ENCODE data around the gene TTLL13. TPM values are rescaled to one million over a fixed set of nuclear protein-coding genes. Genes with fewer than 3 reads are reported as not detected.

TTLL13 gene
- polyA plus RNA-seq, 1 of the 3 experiments (the other 2 are of a cell fraction) = 0.03 TPM

DNA sequence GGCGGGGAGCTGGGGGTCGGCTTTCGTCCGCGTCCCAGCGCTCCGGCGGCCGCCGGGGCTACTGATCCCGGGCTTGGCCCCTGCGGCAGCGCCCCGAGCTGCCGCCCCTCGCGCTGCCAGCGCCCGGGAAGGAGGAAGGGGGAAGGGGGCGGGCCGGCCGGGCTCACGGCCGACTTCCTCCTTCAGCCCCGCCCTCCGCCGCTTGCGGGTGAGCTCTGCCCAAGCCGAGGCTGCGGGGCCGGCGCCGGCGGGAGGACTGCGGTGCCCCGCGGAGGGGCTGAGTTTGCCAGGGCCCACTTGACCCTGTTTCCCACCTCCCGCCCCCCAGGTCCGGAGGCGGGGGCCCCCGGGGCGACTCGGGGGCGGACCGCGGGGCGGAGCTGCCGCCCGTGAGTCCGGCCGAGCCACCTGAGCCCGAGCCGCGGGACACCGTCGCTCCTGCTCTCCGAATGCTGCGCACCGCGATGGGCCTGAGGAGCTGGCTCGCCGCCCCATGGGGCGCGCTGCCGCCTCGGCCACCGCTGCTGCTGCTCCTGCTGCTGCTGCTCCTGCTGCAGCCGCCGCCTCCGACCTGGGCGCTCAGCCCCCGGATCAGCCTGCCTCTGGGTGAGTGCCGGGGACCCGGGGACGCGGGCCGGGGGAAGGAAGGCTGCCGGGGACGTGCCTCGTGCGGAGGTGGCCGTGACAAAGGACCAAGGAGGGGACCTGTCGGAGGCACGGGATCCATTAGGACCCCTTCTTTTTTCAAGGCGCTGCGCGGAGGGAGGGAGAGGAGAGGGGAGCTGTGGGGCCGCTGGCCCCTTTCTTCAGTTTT is 48.0 kb upstream of the TTLL13 start, which contains the start of gene SEMA4B:
Gene SEMA4B, plus strand, starts transcription at position 201 of the 814 bp plus-strand sequence. Its CDS starts 249 bp downstream, at position 450.
- DNase-seq = peak; percentile 95
- Histone ChIP-seq H3K36me3 (replicated peaks in 1 of 2; ENCODE audit: control insufficient read depth in 1 of 2, insufficient read depth in 2 of 2, low read length in 1 of 2) (peaks cover 0 to 4% of the 10 kb centered on the region in 2 experiments), H3K9me3 (no peaks in the 10 kb centered on the region), H3K9me2 (no peaks in the 10 kb centered on the region), H4K20me1 (ENCODE audit: insufficient read depth) (0 out of 2 replicates have a peak, but pooled peaks cover 4% of the 10 kb centered on the region), H3K27ac (ENCODE audit: low read depth in 2 of 2, low read length in 1 of 2) (peak within 1 kb of the TSS in 1 of 2 experiments; percentile 80; a peak in 2 of 4 replicates), H3K4me3 (ENCODE audit: low read depth in 2 of 2, low read length in 1 of 2) (peak within 1 kb of the TSS; percentile 86 to 96), H3K4me2 (peak within 1 kb of the TSS; percentile 100), H3K79me2 (ENCODE audit: insufficient read depth) (peaks cover 38% of the 10 kb centered on the region), H3K27me3 (ENCODE audit: insufficient read depth) (no peaks in the 10 kb centered on the region), H3K9ac (peak within 1 kb of the TSS; percentile 79), H3F3A (replicated peaks; ENCODE audit: insufficient read depth) (peaks cover 5% of the 10 kb centered on the region), H3K4me1 (ENCODE audit: control insufficient read depth in 1 of 2, insufficient read depth in 2 of 2, low read depth in 1 of 2, low read length in 1 of 2) (peaks cover 3 to 44% of the 10 kb centered on the region in 2 experiments; a peak in 2 of 4 replicates), H2AFZ (ENCODE audit: low read depth) (peak within 1 kb of the TSS; percentile 89)
- CTCF ChIA-PET = interaction anchor here (0.8 to 9.0 kb wide), 9 partner anchors 10 to 58 kb away, joined by 3 to 74 read pairs (median 5); no protein-coding TSS in a partner anchor
- POLR2A ChIA-PET = interaction anchor here (0.6 to 4.2 kb wide), 11 partner anchors 9 to 65 kb away, joined by 3 to 35 read pairs (median 3); no protein-coding TSS in a partner anchor
- under 1% methylated on average over 23 of the region's 88 CpGs for WGBS (ENCODE audit: low lambda C conversion rate)
- TF ChIP-seq RFX5 (IDR thresholded peaks at IDR 0.05; ENCODE audit: low read length) (no peak), YY1 (IDR thresholded peaks at IDR 0.05; ENCODE audit: low read depth) (no peak), ELF1 (IDR thresholded peaks at IDR 0.05) (peak; percentile 61; the same call in 1 of the 2 replicates), GABPA (IDR thresholded peaks at IDR 0.05; ENCODE audit: low read depth) (0 out of 2 replicates have a peak, but pooled peaks have one; percentile 43), EP300 (IDR thresholded peaks at IDR 0.05; ENCODE audit: borderline replicate concordance in 1 of 2, low read depth in 1 of 2, low read length in 1 of 2) (no peak; a peak in 1 of 4 replicates), MEF2A (IDR thresholded peaks at IDR 0.05; ENCODE audit: borderline replicate concordance, low read depth) (no peak), FOXM1 (IDR thresholded peaks at IDR 0.05; ENCODE audit: low read depth) (no peak), NRF1 (IDR thresholded peaks at IDR 0.05; ENCODE audit: low read depth, low read length) (no peak), SMC3 (IDR thresholded peaks at IDR 0.05; ENCODE audit: low read depth, low read length) (no peak), RAD21 (IDR thresholded peaks at IDR 0.05; ENCODE audit: low read length) (no peak), MXI1 (IDR thresholded peaks at IDR 0.05; ENCODE audit: low read depth, low read length) (no peak; the same call in 1 of the 2 replicates), TEAD4 (IDR thresholded peaks at IDR 0.05; ENCODE audit: borderline replicate concordance, insufficient read depth) (no peak), RXRA (IDR thresholded peaks at IDR 0.05; ENCODE audit: borderline replicate concordance, low read depth) (no peak), FOSL2 (IDR thresholded peaks at IDR 0.05; ENCODE audit: borderline replicate concordance, low read depth) (no peak), NFIC (IDR thresholded peaks at IDR 0.05; ENCODE audit: borderline replicate concordance) (no peak), TAF1 (IDR thresholded peaks at IDR 0.05; ENCODE audit: borderline replicate concordance, low read depth, low read length) (no peak), SIN3A (IDR thresholded peaks at IDR 0.05; ENCODE audit: borderline replicate concordance, low read depth, low read length) (0 out of 2 replicates have a peak, but pooled peaks have one; percentile 54), POLR2AphosphoS5 (IDR thresholded peaks at IDR 0.05; ENCODE audit: low read depth, low read length) (no peak), FOXJ3 (CRISPR knock-in tag; IDR thresholded peaks at IDR 0.05) (no peak), CHD2 (IDR thresholded peaks at IDR 0.05; ENCODE audit: low read length, partially characterized antibody) (peak; percentile 7)
- TF ChIP-seq, protein P1, sequence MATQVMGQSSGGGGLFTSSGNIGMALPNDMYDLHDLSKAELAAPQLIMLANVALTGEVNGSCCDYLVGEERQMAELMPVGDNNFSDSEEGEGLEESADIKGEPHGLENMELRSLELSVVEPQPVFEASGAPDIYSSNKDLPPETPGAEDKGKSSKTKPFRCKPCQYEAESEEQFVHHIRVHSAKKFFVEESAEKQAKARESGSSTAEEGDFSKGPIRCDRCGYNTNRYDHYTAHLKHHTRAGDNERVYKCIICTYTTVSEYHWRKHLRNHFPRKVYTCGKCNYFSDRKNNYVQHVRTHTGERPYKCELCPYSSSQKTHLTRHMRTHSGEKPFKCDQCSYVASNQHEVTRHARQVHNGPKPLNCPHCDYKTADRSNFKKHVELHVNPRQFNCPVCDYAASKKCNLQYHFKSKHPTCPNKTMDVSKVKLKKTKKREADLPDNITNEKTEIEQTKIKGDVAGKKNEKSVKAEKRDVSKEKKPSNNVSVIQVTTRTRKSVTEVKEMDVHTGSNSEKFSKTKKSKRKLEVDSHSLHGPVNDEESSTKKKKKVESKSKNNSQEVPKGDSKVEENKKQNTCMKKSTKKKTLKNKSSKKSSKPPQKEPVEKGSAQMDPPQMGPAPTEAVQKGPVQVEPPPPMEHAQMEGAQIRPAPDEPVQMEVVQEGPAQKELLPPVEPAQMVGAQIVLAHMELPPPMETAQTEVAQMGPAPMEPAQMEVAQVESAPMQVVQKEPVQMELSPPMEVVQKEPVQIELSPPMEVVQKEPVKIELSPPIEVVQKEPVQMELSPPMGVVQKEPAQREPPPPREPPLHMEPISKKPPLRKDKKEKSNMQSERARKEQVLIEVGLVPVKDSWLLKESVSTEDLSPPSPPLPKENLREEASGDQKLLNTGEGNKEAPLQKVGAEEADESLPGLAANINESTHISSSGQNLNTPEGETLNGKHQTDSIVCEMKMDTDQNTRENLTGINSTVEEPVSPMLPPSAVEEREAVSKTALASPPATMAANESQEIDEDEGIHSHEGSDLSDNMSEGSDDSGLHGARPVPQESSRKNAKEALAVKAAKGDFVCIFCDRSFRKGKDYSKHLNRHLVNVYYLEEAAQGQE (IDR thresholded peaks at IDR 0.05; ENCODE audit: low read depth, low read length) = no peak
- TF ChIP-seq, protein P2, sequence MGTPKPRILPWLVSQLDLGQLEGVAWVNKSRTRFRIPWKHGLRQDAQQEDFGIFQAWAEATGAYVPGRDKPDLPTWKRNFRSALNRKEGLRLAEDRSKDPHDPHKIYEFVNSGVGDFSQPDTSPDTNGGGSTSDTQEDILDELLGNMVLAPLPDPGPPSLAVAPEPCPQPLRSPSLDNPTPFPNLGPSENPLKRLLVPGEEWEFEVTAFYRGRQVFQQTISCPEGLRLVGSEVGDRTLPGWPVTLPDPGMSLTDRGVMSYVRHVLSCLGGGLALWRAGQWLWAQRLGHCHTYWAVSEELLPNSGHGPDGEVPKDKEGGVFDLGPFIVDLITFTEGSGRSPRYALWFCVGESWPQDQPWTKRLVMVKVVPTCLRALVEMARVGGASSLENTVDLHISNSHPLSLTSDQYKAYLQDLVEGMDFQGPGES (IDR thresholded peaks at IDR 0.05; ENCODE audit: low read depth, low read length) = no peak
- TF ChIP-seq, protein P3, sequence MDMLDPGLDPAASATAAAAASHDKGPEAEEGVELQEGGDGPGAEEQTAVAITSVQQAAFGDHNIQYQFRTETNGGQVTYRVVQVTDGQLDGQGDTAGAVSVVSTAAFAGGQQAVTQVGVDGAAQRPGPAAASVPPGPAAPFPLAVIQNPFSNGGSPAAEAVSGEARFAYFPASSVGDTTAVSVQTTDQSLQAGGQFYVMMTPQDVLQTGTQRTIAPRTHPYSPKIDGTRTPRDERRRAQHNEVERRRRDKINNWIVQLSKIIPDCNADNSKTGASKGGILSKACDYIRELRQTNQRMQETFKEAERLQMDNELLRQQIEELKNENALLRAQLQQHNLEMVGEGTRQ (IDR thresholded peaks at IDR 0.05; ENCODE audit: borderline replicate concordance, low read depth, low read length) = no peak
- TF ChIP-seq, protein P4, sequence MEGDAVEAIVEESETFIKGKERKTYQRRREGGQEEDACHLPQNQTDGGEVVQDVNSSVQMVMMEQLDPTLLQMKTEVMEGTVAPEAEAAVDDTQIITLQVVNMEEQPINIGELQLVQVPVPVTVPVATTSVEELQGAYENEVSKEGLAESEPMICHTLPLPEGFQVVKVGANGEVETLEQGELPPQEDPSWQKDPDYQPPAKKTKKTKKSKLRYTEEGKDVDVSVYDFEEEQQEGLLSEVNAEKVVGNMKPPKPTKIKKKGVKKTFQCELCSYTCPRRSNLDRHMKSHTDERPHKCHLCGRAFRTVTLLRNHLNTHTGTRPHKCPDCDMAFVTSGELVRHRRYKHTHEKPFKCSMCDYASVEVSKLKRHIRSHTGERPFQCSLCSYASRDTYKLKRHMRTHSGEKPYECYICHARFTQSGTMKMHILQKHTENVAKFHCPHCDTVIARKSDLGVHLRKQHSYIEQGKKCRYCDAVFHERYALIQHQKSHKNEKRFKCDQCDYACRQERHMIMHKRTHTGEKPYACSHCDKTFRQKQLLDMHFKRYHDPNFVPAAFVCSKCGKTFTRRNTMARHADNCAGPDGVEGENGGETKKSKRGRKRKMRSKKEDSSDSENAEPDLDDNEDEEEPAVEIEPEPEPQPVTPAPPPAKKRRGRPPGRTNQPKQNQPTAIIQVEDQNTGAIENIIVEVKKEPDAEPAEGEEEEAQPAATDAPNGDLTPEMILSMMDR (IDR thresholded peaks at IDR 0.05) = no peak
- TF ChIP-seq, protein P5, sequence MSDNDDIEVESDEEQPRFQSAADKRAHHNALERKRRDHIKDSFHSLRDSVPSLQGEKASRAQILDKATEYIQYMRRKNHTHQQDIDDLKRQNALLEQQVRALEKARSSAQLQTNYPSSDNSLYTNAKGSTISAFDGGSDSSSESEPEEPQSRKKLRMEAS (IDR thresholded peaks at IDR 0.05; ENCODE audit: low read depth) = no peak
